M059J (cell line): ENCODE data around the gene ADCY5. TPM values are rescaled to one million over a fixed set of nuclear protein-coding genes. Genes with fewer than 3 reads are reported as not detected.

ENCODE experiments used
- DNase-seq: peaks from one replicate; pipeline ENCODE4 v3.0.0-alpha.2; 2012; ENCODE audit warnings: low read depth
- total RNA-seq: library from RNA; depleted of rRNA; stranded (reverse); fragments of >200 nt; shearing (Covaris generic); gene quantifications from 2 replicates; pipeline ENCODE4 v1.2.3, GENCODE V29; 2014

Gene ADCY5
- total RNA-seq, 1 experiment from 2014 or later = not detected

GRCh38 chr3:123326531-123326930 lies 122.4 kb downstream of the ADCY5 start:
- DNase-seq = no peak

- no peak for DNase-seq
These were observed 123.1 kb downstream of the ADCY5 start for GRCh38 chr3:123325766-123326256.

GRCh38 chr3:123324880-123325765 lies 123.8 kb downstream of the ADCY5 start:
- no peak for DNase-seq

DNA sequence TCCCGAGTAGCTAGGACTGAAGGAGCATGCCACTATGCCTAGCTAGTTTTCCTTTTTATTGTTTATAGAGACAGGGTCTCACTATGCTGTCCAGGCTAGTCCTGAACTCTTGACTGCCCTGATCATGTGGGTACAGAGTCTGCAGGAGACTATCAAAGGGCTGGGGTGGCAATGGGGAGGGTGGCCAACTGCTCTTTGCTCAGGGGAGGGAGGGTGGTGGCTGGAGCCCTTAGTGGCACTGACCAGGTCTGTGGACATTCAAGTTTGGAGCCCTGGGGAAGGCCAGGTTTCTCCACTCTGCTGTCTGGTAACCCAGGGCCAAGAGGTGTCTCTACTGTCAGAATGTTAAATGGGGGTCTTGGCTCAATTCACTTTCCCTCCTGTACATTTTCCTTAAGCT lies 125.1 kb downstream of the ADCY5 start:
- DNase-seq = no peak

DNA sequence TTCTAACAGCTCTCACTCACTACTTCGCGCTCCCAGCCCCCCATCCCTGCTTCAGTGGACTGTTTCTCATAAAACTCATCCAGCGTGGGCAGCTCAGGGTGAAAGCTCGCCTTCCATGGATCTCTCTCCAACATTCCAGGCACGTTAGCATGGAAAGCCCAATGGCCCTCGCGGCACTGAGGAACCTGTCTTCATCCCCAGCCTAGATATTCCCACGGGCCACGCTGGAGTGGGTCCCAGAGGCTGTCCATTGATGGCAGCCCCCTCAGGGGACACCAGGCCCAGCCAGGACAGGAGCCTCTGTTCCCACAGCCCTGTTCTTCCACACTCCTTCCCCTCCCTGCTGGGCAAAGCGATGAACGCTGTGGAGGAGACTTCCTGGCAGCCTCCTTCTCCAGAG lies 126.0 kb downstream of the ADCY5 start:
- DNase-seq = no peak

DNA sequence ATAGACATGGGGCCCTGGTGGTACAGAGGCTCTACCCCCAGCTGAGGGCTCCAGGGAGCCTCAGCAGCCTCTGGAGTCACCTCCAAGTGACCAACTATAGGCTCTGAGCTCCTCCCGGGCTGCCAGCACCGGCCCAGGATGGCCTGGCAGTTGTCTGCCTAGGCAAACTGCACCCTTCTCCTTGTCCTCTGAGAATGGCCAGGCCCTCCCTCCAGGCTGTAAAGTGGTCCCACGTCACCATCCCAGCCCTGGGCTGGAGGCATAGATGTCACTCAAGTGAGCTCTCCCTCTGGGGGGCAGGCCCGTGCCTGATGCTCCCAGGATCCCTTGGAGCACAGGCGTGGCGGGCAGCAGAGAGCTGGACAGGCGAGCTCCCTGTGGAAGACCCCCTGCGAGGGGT lies 127.1 kb downstream of the ADCY5 start:
- no peak for DNase-seq

GRCh38 chr3:123320221-123320620 lies 128.7 kb downstream of the ADCY5 start:
- peak; percentile 17 for DNase-seq

DNA sequence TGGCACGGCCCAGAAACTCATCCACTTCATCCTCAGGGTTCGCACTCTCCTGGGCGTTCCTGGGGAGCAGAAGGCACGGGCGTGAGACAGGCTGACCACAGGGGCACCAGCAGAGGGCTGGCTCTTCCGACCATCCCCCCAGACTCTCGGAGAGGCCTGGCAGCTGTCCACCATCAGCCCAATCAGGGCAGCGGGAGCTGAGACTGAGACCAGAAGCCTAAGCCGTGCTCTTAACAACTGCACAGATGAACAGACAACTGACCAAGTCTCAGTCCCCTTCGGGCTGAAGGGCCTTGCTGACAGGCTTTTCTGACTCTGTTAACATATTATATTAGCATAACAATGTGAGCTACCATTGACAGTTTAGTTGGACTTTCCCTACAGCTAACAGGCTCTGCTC lies 129.1 kb downstream of the ADCY5 start:
- DNase-seq = no peak

DNA sequence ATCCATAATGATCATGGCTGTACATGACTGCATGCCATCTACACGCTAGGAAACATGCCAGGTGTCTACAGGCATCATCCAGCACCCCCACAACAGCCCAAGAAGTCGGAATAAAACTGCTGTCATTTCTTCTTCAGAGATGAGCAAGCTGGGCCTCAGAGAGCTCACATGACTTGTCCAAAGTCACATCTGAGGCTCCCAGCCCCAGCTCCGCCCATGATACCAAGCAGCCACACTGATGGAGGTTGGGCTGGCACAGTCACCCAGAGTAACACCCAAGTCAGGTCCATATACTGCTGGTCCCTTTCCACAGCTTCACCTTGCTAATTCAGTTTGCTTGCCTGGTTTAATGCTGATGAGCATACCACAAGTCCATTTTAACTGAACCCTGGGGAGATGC lies 130.5 kb downstream of the ADCY5 start:
- DNase-seq = no peak

DNA sequence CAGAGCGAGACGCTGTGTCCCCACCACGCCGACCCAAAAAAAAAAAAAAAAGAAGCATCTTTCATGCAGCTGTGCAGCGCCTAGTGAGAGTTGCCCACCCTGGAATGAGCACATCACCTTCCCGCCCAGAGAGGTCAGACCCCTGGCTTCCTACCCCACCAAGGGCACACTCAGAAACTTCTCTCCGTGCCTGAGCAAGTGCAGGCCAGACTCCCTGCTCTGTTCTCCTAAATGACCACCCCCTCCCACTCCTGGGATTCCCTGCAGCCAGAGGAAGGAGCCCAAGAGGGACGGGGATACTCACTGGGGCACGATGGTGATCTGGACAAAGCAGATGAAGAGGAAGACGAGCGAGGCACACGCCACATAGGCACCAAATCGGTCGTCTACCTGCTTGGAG lies 131.2 kb downstream of the ADCY5 start:
- DNase-seq = no peak

- DNase-seq = no peak
These were observed 133.7 kb downstream of the ADCY5 start for GRCh38 chr3:123315271-123315595.

DNA sequence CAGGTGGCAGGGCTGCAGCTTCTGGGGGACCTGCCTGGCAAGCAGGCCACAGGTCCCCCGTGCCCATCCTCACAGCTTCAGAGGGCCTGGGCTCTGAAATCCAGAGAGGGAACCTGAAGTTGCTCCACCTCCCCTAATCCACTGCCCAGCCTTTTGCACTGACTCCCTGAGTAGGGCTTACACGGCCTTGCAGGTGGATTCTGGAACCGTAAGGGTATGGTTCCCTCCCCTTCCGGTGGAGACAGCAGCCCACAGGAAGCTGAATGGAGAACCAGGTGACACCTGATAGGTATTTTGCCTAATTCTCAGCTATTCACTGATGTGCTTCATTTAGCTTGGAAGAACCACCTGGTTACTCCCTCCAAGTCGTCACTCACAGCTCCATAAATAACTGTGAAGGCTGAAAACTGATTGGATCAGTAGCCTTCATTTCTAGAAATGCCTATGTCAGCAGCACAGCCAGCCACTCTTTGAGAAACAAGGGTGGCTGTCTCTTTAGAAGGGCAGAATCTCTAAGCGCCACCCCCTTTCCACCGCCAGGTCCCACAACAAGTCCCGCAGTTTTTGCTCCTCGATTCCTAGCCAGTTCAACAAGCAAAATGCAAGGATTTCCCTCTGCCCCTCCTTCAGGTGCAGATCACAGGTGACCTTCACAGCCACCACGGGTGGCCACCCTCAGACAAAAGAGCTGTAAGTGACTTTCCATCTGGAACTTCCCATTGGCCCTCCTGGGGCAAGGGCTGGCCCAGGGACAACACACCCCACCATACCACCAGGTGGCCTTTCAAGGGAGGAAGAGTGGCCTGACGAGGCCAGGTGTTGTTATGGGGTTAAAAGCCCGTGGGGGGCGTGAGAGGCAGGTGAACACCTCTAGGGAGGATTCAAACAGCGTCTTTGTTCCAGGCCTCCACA lies 134.3 kb downstream of the ADCY5 start:
- DNase-seq = no peak

DNA sequence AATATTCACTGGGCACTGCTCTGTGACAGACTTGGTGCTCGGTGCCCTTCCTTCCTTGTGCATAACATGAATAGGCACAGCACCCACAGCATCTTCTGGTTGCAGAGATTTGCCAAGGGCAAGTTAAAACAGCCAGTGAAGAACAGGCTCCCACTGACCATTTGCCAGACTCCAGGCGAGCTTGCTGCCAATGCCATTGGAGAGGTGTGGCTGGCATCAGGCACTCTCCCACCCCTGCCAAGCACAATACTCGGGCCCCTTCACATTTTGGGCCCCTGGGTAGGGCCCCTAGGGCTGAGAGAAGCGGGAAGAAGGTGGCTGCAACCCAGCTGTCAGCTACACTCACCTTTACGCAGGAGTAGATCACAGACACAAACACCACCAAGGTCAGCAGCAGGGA lies 135.0 kb downstream of the ADCY5 start:
- DNase-seq = no peak

GRCh38 chr3:123312331-123313265 lies 136.3 kb downstream of the ADCY5 start:
- no peak for DNase-seq

DNA sequence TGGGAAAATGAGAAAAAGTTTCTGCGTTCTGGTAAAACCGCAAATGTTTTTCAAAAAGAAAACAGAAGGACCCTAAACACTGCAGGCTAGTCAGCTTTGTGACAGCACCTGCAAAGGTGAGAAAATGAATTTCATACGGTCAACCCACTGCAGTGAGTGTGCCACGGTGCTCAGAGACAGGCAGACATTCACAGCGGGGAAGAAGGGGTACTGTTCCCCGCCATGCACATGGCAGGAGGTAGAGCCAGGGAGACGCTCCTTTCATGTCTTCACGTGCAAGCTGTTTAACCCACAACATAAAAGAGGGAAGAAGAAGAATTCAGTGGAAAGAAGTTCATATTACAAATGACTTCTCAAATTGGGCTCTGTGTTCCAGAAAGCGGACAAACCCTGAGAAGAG lies 137.7 kb downstream of the ADCY5 start:
- DNase-seq = no peak

- DNase-seq = no peak
These were observed 138.1 kb downstream of the ADCY5 start for GRCh38 chr3:123310741-123311140.

DNA sequence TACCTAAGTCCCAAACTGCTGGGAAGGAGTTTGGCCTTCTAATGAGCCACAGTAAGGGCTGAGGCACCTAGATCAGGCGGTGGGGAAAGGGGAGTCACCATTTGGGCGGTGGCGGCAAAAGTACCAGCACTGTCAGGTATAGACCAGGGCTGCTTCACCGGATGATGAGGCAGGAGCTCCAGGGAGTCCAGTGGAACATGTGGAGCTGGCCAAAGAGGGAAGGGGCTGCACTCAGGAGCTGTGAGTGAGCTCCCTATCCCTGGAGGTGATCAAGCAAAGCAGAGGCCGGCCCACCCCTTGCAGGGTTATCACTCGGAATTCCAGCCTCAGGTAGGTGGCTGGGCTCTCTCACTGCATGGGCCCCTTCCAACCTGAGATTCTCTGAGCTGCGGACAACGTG lies 138.7 kb downstream of the ADCY5 start:
- no peak for DNase-seq

- no peak for DNase-seq
These were observed 141.8 kb downstream of the ADCY5 start for GRCh38 chr3:123307064-123307463.

- no peak for DNase-seq
These were observed 143.7 kb downstream of the ADCY5 start for GRCh38 chr3:123305192-123305591.

DNA sequence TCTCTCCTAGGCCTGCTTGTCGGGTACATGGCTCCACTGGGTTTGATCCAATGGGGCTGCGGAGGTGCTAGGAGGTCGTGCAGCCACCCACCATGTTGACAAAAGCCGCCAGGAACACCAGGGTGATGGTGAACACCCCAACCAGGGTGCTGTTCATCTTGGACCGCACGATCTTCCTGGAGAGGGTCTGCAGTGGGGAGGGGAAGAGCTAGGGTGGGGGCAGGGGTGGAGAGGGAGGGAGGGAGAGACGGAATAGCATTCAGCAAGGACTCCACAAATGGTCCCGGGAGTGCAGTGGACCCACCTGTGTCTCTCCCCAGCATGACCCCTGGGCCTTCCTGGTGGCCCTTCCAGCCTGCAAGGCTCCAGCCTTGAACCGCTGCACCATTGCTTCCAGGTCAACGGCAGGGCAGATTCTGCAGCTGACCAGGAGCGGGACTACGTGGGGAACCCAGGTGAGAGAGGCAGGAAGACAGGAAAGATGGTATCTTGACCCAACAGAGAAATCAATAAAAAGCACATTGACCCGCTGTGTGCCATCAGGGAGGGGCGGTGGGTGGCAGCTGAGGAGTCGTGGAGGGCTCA lies 144.8 kb downstream of the ADCY5 start:
- no peak for DNase-seq

- DNase-seq = no peak
These were observed 145.9 kb downstream of the ADCY5 start for GRCh38 chr3:123302961-123303360.
